Hematopoietic multipotent progenitor cell treated with erythropoietin and hydrocortisone succinate and interleukin-3 and kit ligand, for 4 days (in vitro differentiated cells): ENCODE results near the gene TCERG1L.

Experiments
- DNase-seq: peaks from one replicate; pipeline ENCODE4 v3.0.0-alpha.2; 2015

TCERG1L gene

GRCh38 chr10:131314799-131315198 is 3.3 kb upstream of the TCERG1L start:
- no peak for DNase-seq

GRCh38 chr10:131314148-131314547 is 2.6 kb upstream of the TCERG1L start:
- no peak for DNase-seq

GRCh38 chr10:131313377-131313776 is 1.9 kb upstream of the TCERG1L start:
- DNase-seq: no peak

DNA sequence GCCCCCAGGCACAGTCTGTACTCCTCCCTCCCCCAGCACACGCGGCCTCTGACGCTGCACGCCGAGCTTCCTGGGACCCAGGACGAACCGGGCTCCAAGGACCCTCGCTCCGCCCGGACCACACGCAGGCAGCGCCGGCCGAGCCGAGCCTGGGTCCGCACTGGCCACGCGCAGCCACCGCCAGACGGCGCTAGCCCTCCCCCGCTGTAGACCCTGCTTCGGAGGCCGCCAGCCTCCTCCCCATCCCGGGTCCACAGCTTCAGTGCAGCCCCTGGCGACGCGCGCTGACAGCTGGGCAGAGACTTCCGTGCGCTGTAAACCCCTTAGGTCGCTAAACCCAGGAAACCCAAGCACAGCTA is 936 bp upstream of the TCERG1L start:
- peak; percentile 39 for DNase-seq

DNA sequence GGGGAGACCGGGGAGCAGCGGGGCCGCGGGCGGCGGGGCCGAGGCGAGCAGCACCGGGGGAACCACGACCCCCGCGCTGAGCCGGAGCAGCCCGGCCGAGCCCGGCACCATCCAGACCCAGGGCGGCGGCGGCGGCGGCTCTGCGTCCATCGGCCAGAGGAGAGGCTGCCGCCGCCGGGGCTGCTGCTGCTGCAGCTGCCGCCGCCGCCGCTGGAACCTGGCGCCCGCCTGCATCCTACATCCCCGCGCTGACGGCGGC is 190 bp downstream of the TCERG1L start:
- DNase-seq: no peak

- DNase-seq: peak; percentile 4
Observed at GRCh38 chr10:131310551-131311401, 745 bp downstream of the TCERG1L start.

GRCh38 chr10:131310142-131310541 is 1.4 kb downstream of the TCERG1L start:
- peak; percentile 22 for DNase-seq

- DNase-seq: no peak
Observed at GRCh38 chr10:131300508-131300907, 11.0 kb downstream of the TCERG1L start.

- DNase-seq: no peak
Observed at GRCh38 chr10:131290781-131291180, 20.7 kb downstream of the TCERG1L start.

GRCh38 chr10:131288648-131289047 is 22.9 kb downstream of the TCERG1L start:
- DNase-seq: no peak

DNA sequence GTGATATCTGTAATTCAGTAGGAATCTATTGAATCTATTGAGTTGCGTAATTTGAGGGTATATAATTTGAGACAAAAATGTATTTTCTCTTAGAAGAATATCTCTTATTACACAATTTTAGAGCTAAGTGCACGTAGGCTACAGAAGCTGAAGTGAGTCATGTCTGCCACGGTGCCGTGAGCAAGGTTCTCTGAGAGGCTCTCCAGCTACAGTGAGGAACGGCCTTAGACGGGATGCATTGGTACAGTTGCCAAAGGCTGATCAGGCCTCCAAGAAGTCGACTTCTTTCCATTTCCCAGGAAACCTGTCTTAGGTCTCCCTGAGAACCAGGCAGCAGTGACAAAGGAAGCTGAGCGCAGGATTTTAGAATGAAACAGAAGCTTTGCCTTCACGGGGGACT is 28.6 kb downstream of the TCERG1L start:
- DNase-seq: no peak

DNA sequence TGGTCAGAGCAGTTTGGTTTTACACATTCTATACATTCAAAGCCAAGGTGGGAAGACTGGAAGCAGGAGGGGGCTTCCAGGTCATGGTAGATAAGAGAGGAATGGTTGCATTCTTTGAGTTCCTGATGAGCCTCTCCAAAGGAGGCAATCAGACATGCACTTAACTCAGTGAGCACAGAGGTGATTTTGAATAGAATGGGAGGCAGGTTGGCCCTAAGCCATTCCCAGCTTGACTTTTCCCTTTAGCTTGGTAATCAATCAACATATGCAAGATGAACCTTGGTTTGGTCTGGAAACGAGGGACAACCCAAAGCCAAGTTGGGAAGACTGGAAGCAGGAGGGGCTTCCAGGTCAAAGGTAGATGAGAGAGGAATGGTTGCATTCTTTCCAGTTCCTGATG is 31.4 kb downstream of the TCERG1L start:
- DNase-seq: no peak

GRCh38 chr10:131279516-131279915 is 32.0 kb downstream of the TCERG1L start:
- no peak for DNase-seq

- no peak for DNase-seq
Observed at GRCh38 chr10:131277969-131278368, 33.6 kb downstream of the TCERG1L start.

DNA sequence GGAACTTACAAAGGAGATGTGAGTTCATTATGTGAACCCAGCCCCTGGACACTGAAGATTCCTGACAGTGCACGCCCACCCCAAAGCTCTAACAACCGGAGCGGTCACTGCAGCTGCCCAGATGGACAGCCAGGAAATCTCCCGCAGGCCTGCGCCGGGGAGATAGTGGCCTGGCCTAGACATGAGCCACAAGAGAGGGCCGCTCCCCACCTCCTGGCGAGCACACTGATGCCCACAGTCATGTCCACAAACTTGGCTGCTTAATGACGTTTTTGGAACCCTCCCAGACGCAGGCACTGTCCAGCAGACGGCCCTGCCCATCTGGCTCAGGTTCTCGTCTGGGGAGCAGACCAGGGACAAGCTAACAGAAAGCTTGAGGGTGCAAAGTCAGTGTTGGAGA is 34.2 kb downstream of the TCERG1L start:
- DNase-seq: no peak

GRCh38 chr10:131275691-131276090 is 35.8 kb downstream of the TCERG1L start:
- DNase-seq: no peak

GRCh38 chr10:131274883-131275282 is 36.6 kb downstream of the TCERG1L start:
- DNase-seq: no peak

DNA sequence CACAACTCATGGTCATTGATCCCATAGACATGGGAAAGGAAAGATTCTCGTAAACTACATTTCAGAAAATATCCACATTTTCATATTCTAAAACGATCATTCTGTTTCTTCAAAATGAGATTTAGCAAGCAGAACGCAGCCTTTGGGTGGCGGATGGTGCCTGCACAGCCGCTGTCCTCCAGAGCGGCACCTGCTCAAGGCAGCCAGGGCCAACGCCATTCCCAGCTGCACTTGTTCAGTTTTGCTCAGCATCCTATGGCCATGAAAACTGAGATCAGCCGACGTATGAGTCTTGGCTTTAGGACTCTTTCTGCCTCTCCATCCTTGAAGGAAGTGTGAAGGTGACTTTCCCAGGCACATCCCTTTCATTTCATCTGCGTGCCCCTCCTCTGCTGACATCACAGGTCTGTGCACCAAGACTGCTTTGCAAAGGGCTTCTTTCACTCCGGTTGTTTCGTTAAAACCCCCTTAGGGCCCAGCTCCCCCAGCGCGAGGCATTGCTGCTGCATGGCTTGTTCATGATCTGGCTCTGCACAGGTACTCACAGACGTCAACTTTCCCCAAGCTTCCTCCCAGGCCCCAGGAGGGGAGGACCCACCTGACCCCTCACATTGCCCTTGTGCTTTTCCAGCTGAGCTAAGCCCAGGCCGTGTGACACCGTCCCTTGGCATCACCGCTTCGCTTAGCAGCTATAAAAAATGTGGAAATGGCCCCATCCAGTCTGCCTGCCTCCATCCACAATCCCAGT is 37.2 kb downstream of the TCERG1L start:
- no peak for DNase-seq

- no peak for DNase-seq
Observed at GRCh38 chr10:131273476-131273875, 38.0 kb downstream of the TCERG1L start.

GRCh38 chr10:131272897-131273451 is 38.5 kb downstream of the TCERG1L start:
- no peak for DNase-seq

DNA sequence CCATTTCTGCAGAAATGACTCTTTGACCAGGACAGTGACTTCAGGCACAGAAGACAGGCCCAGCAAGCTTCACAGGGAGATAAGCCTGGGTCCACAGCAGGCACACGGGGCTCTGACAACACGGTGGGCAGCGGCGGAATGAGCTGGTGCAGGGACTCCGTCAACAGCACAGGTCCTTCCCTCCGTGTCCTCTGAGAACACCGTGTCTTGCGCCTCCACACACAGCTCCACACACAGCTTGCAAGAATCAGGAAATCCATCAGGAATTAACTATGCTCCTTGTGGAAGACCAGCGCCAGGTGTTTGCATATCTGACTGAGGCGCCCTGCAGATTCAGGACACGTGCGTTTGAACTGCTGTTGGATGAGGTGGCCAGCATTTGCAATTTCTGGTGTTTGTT is 39.6 kb downstream of the TCERG1L start:
- DNase-seq: no peak

- DNase-seq: no peak
Observed at GRCh38 chr10:131271195-131271880, 40.2 kb downstream of the TCERG1L start.

GRCh38 chr10:131270461-131271190 is 40.9 kb downstream of the TCERG1L start:
- DNase-seq: no peak
